Transverse colon (tissue), 4 donors: Measurements from ENCODE around the gene TPPP.
"Not testable (repeated sequence)": the region's sequence is repeated elsewhere in the genome, so short reads cannot be mapped to it uniquely, and the experiment has no call there.

Experiments used
- POLR2A ChIP-seq: fragments of 450-650 bp; IDR thresholded peaks from one replicate; pipeline ENCODE4 v1.6.1; 2016; ENCODE audit warnings: antibody characterized with exemption, mild to moderate bottlenecking, moderate library complexity
- POLR2AphosphoS5 ChIP-seq, 3 donors: sonication (generic); formaldehyde crosslinking; IDR thresholded peaks; one replicate each; pipeline ENCODE4 v1.6.1; 2016; ENCODE audit warnings: antibody characterized with exemption in 3 of 3
- TF ChIP-seq, protein P1 (sequence below), 5 experiments: fragments of 200-600 bp in 3 of 5; fragments of 450-650 bp in 2 of 5; sonication (generic) in 3 of 5; IDR thresholded peaks; 1 replicate in 2 of 5; 2 replicates in 3 of 5; pipeline ENCODE4 v1.5.1; 2016 to 2017; ENCODE audit warnings: antibody characterized with exemption in 5 of 5, inconsistent platforms in 3 of 5, mild to moderate bottlenecking in 2 of 5, moderate library complexity in 1 of 5

DNA sequence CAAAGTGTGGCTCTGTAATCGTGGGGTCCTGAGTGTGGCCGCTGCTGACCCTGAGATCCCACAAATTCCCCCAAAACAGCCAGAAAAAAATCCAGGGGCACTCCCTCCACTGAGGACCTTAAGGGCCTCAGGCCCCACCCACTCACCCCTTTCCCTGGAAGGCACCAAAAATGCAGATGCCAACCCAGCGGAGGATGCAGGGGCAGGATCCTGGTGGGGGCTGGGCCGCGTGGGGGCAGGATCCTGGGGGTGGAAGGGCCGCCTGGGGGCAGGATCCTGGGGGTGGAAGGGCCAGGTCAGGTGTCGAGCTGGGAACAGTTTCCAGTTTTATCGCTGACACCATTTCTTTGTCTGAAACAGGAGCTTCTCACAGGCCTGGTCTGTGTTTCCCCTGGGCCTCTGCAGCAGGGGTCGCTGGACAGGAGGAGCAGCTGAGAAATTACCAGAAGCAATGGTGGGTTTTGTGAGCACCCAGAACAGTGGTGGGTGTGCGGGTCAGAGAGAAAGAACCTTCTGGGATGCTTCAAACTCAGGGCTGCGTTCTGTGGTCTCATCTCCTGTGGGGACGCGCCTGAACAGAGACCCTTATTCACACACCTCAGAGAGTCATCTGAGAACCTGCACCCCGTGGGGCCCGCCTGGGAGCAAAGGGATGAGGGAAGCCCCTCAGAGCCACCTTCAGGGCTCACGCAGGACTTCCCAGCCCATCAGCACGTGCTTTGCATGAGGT, 13.8 kb downstream of the TPPP start:
- TF ChIP-seq, protein P1, sequence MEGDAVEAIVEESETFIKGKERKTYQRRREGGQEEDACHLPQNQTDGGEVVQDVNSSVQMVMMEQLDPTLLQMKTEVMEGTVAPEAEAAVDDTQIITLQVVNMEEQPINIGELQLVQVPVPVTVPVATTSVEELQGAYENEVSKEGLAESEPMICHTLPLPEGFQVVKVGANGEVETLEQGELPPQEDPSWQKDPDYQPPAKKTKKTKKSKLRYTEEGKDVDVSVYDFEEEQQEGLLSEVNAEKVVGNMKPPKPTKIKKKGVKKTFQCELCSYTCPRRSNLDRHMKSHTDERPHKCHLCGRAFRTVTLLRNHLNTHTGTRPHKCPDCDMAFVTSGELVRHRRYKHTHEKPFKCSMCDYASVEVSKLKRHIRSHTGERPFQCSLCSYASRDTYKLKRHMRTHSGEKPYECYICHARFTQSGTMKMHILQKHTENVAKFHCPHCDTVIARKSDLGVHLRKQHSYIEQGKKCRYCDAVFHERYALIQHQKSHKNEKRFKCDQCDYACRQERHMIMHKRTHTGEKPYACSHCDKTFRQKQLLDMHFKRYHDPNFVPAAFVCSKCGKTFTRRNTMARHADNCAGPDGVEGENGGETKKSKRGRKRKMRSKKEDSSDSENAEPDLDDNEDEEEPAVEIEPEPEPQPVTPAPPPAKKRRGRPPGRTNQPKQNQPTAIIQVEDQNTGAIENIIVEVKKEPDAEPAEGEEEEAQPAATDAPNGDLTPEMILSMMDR (IDR thresholded peaks at IDR 0.05) = not testable (repeated sequence)
- not testable (repeated sequence) for TF ChIP-seq POLR2A; POLR2AphosphoS5 (IDR thresholded peaks at IDR 0.05)
